Measurements from ENCODE around the gene EIF4EBP3. TPM values are rescaled to one million over a fixed set of nuclear protein-coding genes. Genes with fewer than 3 reads are reported as not detected.

EIF4EBP3 gene
- 1.7 and 3.9 TPM in 2 replicates for total RNA-seq

DNA sequence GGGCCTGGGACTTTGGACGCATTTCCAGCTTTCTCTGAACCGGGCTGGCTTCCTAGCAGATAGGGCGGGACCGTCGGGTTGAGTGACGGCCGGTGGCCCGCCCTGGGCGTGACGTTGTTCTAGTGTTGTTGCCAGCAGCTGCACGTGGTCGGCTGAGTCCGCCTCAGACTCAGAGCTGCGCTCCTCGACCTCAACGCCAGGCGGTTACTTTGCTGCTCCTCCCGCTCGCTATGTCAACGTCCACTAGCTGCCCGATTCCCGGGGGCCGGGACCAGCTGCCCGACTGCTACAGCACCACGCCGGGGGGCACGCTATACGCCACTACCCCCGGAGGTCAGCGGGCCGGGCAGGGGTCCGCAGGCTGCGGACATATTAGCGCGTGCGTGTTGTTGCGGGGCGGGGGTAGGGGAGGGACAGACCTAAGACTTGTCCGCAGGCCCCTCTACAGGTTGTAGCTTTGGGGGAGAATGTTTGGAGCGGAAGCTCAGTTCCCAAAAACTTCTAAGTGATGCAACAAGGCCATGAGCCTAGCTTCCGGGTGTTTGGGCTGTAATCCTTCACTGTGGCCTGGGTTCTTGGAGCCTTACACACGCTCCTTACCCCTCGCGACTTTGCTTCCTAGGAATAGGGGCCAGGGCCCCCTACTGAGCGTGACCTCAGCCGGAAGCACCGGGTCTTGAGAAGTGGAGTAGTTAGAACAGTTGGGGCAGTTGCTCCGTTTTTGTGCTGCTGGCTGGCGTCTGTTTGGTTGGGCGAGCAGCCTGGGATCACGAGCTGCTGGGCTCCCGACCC is at the start of gene EIF4EBP3:
Gene EIF4EBP3, plus strand, starts transcription at position 155 of the 792 bp plus-strand sequence. Its CDS starts 76 bp downstream, at position 231.

GRCh38 chr5:140557136-140557805 is 9.8 kb downstream of the EIF4EBP3 start, which contains the start of gene SRA1:
Gene SRA1 (minus strand): TSS chr5:140557473. CDS start chr5:140557452, 21 bp downstream.

DNA sequence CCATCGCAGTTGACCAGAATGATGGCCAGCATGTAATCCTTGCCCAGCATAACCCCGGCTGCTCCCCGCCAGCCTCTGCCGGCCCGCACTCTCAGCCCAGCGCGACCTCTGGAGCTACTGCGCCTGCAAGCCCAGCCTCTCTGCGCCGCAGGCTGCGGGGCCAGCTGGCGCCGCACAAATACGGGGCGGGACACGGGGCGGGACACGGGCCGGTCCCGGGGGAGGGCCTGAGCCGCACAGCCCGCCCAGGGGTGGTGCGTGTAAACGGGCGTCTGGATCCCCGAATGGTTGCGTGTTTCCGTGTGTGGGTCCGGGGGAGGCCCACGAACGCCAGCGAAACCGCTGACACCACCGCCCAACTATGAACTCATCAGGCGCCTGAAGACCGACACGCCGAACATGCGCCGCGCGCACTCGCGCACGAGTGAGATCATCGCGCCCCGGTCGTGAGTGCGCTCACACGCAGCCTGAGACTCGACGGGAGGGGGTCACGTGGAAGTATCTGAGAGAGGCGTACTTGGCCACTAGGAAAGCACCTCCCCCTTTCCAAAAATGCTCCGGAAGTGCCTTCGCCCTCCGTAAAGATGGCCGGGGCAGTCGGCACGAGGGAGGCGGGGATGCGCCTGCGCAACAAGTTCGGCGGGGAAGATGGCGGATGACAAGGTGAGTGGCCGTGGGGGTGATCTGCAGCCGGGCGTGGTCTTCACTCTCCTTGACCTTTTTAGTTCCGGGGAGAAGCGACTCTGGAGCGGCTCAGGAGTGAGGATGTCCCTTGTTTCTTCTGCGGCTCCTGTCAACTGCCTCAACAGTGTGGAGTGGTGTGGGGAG is 16.9 kb downstream of the EIF4EBP3 start, which contains the start of the genes APBB3 and SLC35A4:
Gene APBB3, minus strand, starts transcription at position 403 of the 828 bp plus-strand sequence. Its CDS starts 353 bp downstream, at position 50.
Gene SLC35A4, plus strand, starts transcription at position 633 of the 828 bp plus-strand sequence. CDS start 2,342 bp downstream, outside the sequence.

Other genes with a start within 250 kb of the EIF4EBP3 start
- 79.7 and 99.0 TPM in 2 replicates for gene PFDN1, start 244.6 kb upstream of the EIF4EBP3 start, total RNA-seq
- gene HBEGF, start 201.1 kb upstream of the EIF4EBP3 start, total RNA-seq = 2.4 and 3.5 TPM in 2 replicates
- gene SLC4A9, start 187.5 kb upstream of the EIF4EBP3 start, total RNA-seq = not detected in 2 replicates
- gene ANKHD1, start 145.8 kb upstream of the EIF4EBP3 start, total RNA-seq = 22.5 and 23.8 TPM in 2 replicates
- gene SRA1, start 9.8 kb downstream of the EIF4EBP3 start, total RNA-seq = 50.7 and 58.3 TPM in 2 replicates
- 8.2 and 10.9 TPM in 2 replicates for gene APBB3, start 16.9 kb downstream of the EIF4EBP3 start, total RNA-seq
- gene SLC35A4, start 17.2 kb downstream of the EIF4EBP3 start, total RNA-seq = 34.9 and 38.8 TPM in 2 replicates
- 0.17 TPM in 1 of 2 replicates, not detected in the other for gene CD14, start 85.5 kb downstream of the EIF4EBP3 start, total RNA-seq
- gene TMCO6, start 91.8 kb downstream of the EIF4EBP3 start, total RNA-seq = 10.6 and 14.6 TPM in 2 replicates
- gene NDUFA2, start 100.0 kb downstream of the EIF4EBP3 start, total RNA-seq = 60.2 and 73.4 TPM in 2 replicates
- 58.7 and 73.3 TPM in 2 replicates for gene IK, start 100.2 kb downstream of the EIF4EBP3 start, total RNA-seq
- 15.9 and 17.0 TPM in 2 replicates for gene WDR55, start 117.2 kb downstream of the EIF4EBP3 start, total RNA-seq
- 0.15 and 0.67 TPM in 2 replicates for gene DND1, start 125.9 kb downstream of the EIF4EBP3 start, total RNA-seq
- gene HARS1, start 143.7 kb downstream of the EIF4EBP3 start, total RNA-seq = 70.8 and 73.6 TPM in 2 replicates
- gene HARS2, start 143.8 kb downstream of the EIF4EBP3 start, total RNA-seq = 21.3 and 27.2 TPM in 2 replicates
- 16.5 and 25.6 TPM in 2 replicates for gene ZMAT2, start 152.8 kb downstream of the EIF4EBP3 start, total RNA-seq
- gene PCDHA1, start 238.5 kb downstream of the EIF4EBP3 start, total RNA-seq = not detected in 2 replicates
- gene PCDHA2, start 247.2 kb downstream of the EIF4EBP3 start, total RNA-seq = not detected in 2 replicates